Mesenchymal stem cell (in vitro differentiated cells and primary cell): ENCODE results near the gene TBC1D30. TPM values are rescaled to one million over a fixed set of nuclear protein-coding genes. Genes with fewer than 3 reads are reported as not detected.
A peak's percentile ranks its signal among the peaks of the same experiment; 100 is the strongest.
"Not testable (repeated sequence)": the region's sequence is repeated elsewhere in the genome, so short reads cannot be mapped to it uniquely, and the experiment has no call there.

Experiments
- DNase-seq: peaks from one replicate; pipeline ENCODE4 v3.0.0-alpha.2; 2013
- H2AFZ ChIP-seq: one replicate; pipeline ENCODE4 v1.6.1; 2013; ENCODE audit warnings: low read depth, mild to moderate bottlenecking, control low read depth, inconsistent platforms, low read length, moderate library complexity
- H2AK5ac ChIP-seq: 2 replicates; pipeline ENCODE4 v1.6.1; 2013; ENCODE audit warnings: low read length, moderate library complexity, mild to moderate bottlenecking, inconsistent platforms; ENCODE audit not compliant: severe bottlenecking
- H2BK120ac ChIP-seq: one replicate; pipeline ENCODE4 v1.6.1; 2013; ENCODE audit warnings: low read depth, mild to moderate bottlenecking, inconsistent platforms, low read length, moderate library complexity
- H2BK12ac ChIP-seq, 2 experiments: one replicate each; pipeline ENCODE4 v1.6.1; 2013; ENCODE audit warnings: inconsistent platforms in 2 of 2, low read length in 2 of 2, mild to moderate bottlenecking in 2 of 2, moderate library complexity in 2 of 2, control low read depth in 1 of 2
- H2BK15ac ChIP-seq: one replicate; pipeline ENCODE4 v1.6.1; 2013; ENCODE audit warnings: mild to moderate bottlenecking, low read depth, inconsistent platforms; ENCODE audit not compliant: poor library complexity, severe bottlenecking
- H2BK5ac ChIP-seq: 2 replicates; pipeline ENCODE4 v1.6.1; 2013; ENCODE audit warnings: low read depth, mild to moderate bottlenecking, low read length, control low read depth, inconsistent platforms; ENCODE audit not compliant: poor library complexity, severe bottlenecking
- H3K14ac ChIP-seq, 2 experiments: one replicate each; pipeline ENCODE4 v1.6.1; 2013; ENCODE audit warnings: inconsistent platforms in 2 of 2, low read length in 2 of 2, control low read depth in 1 of 2, mild to moderate bottlenecking in 1 of 2, moderate library complexity in 1 of 2
- H3K18ac ChIP-seq, 2 experiments: one replicate each; pipeline ENCODE4 v1.6.1; 2013; ENCODE audit warnings: inconsistent platforms in 2 of 2, low read length in 2 of 2, control low read depth in 1 of 2, low read depth in 1 of 2, mild to moderate bottlenecking in 1 of 2
- H3K23ac ChIP-seq, 2 experiments: one replicate each; pipeline ENCODE4 v1.6.1; 2013; ENCODE audit warnings: inconsistent platforms in 2 of 2, low read length in 2 of 2, mild to moderate bottlenecking in 2 of 2, moderate library complexity in 2 of 2, control low read depth in 1 of 2
- H3K27ac ChIP-seq: 2 replicates; pipeline ENCODE4 v1.5.1; 2013; ENCODE audit warnings: mild to moderate bottlenecking, moderate library complexity, low read length, control low read depth, inconsistent platforms; ENCODE audit not compliant: poor library complexity, severe bottlenecking
- H3K27me3 ChIP-seq, 2 experiments: 2 replicates each; pipeline versions ENCODE4 v1.6.1 to v1.7.0; 2013; ENCODE audit warnings: low read length in 2 of 2, mild to moderate bottlenecking in 2 of 2, moderate library complexity in 2 of 2, control low read depth in 1 of 2, inconsistent platforms in 1 of 2; ENCODE audit not compliant: control insufficient read depth in 1 of 2, insufficient read depth in 1 of 2
- H3K36me3 ChIP-seq, 2 experiments: 2 replicates each; pipeline versions ENCODE4 v1.6.1 to v1.7.0; 2013; ENCODE audit warnings: low read length in 2 of 2, control low read depth in 1 of 2, inconsistent platforms in 1 of 2, low read depth in 1 of 2, mild to moderate bottlenecking in 1 of 2; ENCODE audit not compliant: insufficient read depth in 2 of 2, control insufficient read depth in 1 of 2
- H3K4ac ChIP-seq, 2 experiments: one replicate each; pipeline ENCODE4 v1.6.1; 2013; ENCODE audit warnings: inconsistent platforms in 2 of 2, low read length in 2 of 2, mild to moderate bottlenecking in 2 of 2, moderate library complexity in 2 of 2, control low read depth in 1 of 2, low read depth in 1 of 2
- H3K4me1 ChIP-seq: 2 replicates; pipeline ENCODE4 v1.6.1; 2013; ENCODE audit warnings: low read depth, low read length, control low read depth; ENCODE audit not compliant: control insufficient read depth, insufficient read depth
- H3K4me2 ChIP-seq: 2 replicates; pipeline ENCODE4 v1.6.1; 2013; ENCODE audit warnings: low read length, mild to moderate bottlenecking, inconsistent platforms; ENCODE audit not compliant: poor library complexity, severe bottlenecking
- H3K4me3 ChIP-seq, 2 experiments: 2 replicates each; pipeline versions ENCODE4 v1.5.1 to v1.7.0; 2013; ENCODE audit warnings: low read length in 2 of 2, mild to moderate bottlenecking in 2 of 2, control low read depth in 1 of 2, low read depth in 1 of 2; ENCODE audit not compliant: insufficient read depth in 1 of 2
- H3K79me1 ChIP-seq: replicated peaks from 2 replicates; pipeline ENCODE4 v1.6.1; 2013; ENCODE audit warnings: mild to moderate bottlenecking, control low read depth, low read length, inconsistent platforms; ENCODE audit not compliant: poor library complexity, severe bottlenecking
- H3K9ac ChIP-seq: 2 replicates; pipeline ENCODE4 v1.7.0; 2013; ENCODE audit warnings: mild to moderate bottlenecking, low read length, moderate library complexity
- H3K9me3 ChIP-seq: 2 replicates; pipeline ENCODE4 v1.7.0; 2013; ENCODE audit warnings: mild to moderate bottlenecking, low read length; ENCODE audit not compliant: control insufficient read depth
- H4K8ac ChIP-seq: one replicate; pipeline ENCODE4 v1.6.1; 2013; ENCODE audit warnings: inconsistent platforms, mild to moderate bottlenecking, low read length, moderate library complexity
- H4K91ac ChIP-seq: one replicate; pipeline ENCODE4 v1.6.1; 2013; ENCODE audit warnings: mild to moderate bottlenecking, low read length, inconsistent platforms
- WGBS: methylation state at CpG from one replicate; pipeline ENCODE4 v1.1.7; 2013; ENCODE audit warnings: mixed read lengths; 5-methylcytosine and 5-hydroxymethylcytosine counted together
- polyA plus RNA-seq, 2 experiments: library from polyadenylated mRNA; stranded (reverse); fragments of 200-250 nt; gene quantifications; one replicate each; pipeline ENCODE4 v1.2.3, GENCODE V29; 2013

TBC1D30 gene
- 0.11 TPM for polyA plus RNA-seq (2013, experiment 1 of 2)
- polyA plus RNA-seq (2013, experiment 2 of 2) = 0.05 TPM

- H3K4me3 ChIP-seq = peak within 1 kb of the TSS; percentile 51 to 82
- H3K9me3 ChIP-seq = no peaks in the 10 kb centered on the region
- no peak within 1 kb of the TSS for H3K18ac ChIP-seq
- no peak within 1 kb of the TSS for H3K14ac ChIP-seq
- no peak within 1 kb of the TSS for H2AK5ac ChIP-seq
- no peak within 1 kb of the TSS for H4K8ac ChIP-seq
- peak; percentile 14 for DNase-seq
- H2BK120ac ChIP-seq = no peak within 1 kb of the TSS
- peak within 1 kb of the TSS; percentile 97 for H3K4me2 ChIP-seq
- no peaks in the 10 kb centered on the region for H3K79me1 ChIP-seq
- peaks cover 0 to 2% of the 10 kb centered on the region in 2 experiments for H3K36me3 ChIP-seq
- H3K9ac ChIP-seq = no peak within 1 kb of the TSS
- H4K91ac ChIP-seq = no peak within 1 kb of the TSS
- H3K4me1 ChIP-seq = peaks cover 19% of the 10 kb centered on the region
- H3K27me3 ChIP-seq = peaks cover 72% of the 10 kb centered on the region in 2 experiments
- H3K23ac ChIP-seq = peak within 1 kb of the TSS in 1 of 2 experiments; percentile 16
- no peak within 1 kb of the TSS for H2BK12ac ChIP-seq
- H2AFZ ChIP-seq = no peak within 1 kb of the TSS
- H3K4ac ChIP-seq = no peak within 1 kb of the TSS
- no peak within 1 kb of the TSS for H3K27ac ChIP-seq
- H2BK5ac ChIP-seq = no peak within 1 kb of the TSS
- no peak within 1 kb of the TSS for H2BK15ac ChIP-seq
- WGBS = under 1% methylated on average over 64 of the region's 69 CpGs
These were observed at the start of gene TBC1D30 for GRCh38 chr12:64824500-64825142. TBC1D30 (plus strand) TSS chr12:64824647; CDS start chr12:64824880, 233 bp downstream.

- not testable (repeated sequence) for H3K4me3 ChIP-seq, H2AK5ac ChIP-seq, H3K79me1 ChIP-seq, H3K23ac ChIP-seq, H3K36me3 ChIP-seq, H3K4me1 ChIP-seq, H2BK5ac ChIP-seq, H3K4ac ChIP-seq, H3K18ac ChIP-seq, H2BK15ac ChIP-seq, H3K4me2 ChIP-seq, H3K14ac ChIP-seq, H3K9ac ChIP-seq, H4K8ac ChIP-seq, DNase-seq, H4K91ac ChIP-seq, H2AFZ ChIP-seq, H2BK120ac ChIP-seq, H2BK12ac ChIP-seq, H3K27ac ChIP-seq
- peaks cover 22% of the 10 kb centered on the region for H3K9me3 ChIP-seq
- H3K27me3 ChIP-seq = peaks cover 24 to 28% of the 10 kb centered on the region in 2 experiments
These were observed 49.2 kb upstream of the TBC1D30 start for GRCh38 chr12:64775147-64775736.

DNA sequence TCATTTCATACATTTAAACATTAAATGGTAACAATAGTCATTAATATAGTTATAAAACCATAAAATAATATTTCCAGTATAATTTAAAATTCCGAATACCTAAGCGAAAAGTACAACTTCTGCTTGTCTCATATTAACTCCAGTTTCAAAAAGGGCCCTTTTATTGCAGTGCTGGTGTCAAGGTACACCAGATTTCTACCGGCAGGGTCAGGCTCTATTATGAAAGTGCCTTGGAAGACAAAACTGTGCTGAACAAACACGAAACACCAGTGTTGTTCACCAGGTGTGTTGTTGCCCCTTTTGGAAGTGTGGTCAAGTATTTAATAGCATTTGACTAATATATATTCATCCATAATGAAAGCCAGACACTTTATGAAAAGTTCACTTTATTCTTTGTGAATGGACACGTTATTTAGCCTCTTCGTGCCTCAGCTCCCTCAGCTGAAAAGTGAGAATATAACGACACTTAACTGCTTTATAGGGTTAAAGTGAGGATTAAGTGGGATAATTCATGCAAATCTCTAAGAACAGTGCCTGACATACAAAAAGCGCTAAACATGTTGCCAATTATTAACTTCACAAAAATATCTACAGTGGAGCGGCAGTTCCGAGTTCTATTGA, 45.0 kb upstream of the TBC1D30 start:
- Histone ChIP-seq H4K8ac (no peak overlapping the region), H2BK15ac (no peak overlapping the region), H4K91ac (no peak overlapping the region), H2BK12ac (no peak overlapping the region), H2BK5ac (no peak overlapping the region), H3K4me3 (no peak overlapping the region), H3K4me1 (peaks cover 11% of the 10 kb centered on the region), H2AK5ac (no peak overlapping the region), H3K9me3 (peaks cover 11% of the 10 kb centered on the region), H3K14ac (no peak overlapping the region), H3K4me2 (no peak overlapping the region), H3K79me1 (no peaks in the 10 kb centered on the region), H3K18ac (no peak overlapping the region), H3K27me3 (peaks cover 51 to 59% of the 10 kb centered on the region in 2 experiments), H2BK120ac (no peak overlapping the region), H3K4ac (no peak overlapping the region), H3K36me3 (no peaks in the 10 kb centered on the region), H3K27ac (no peak overlapping the region), H3K9ac (no peak overlapping the region), H2AFZ (no peak overlapping the region), H3K23ac (no peak overlapping the region)
- 95% methylated on average over 9 of the region's 10 CpGs for WGBS
- no peak for DNase-seq

GRCh38 chr12:64780132-64780530, 44.3 kb upstream of the TBC1D30 start:
- Histone ChIP-seq H3K27me3 (peaks cover 51 to 64% of the 10 kb centered on the region in 2 experiments), H3K18ac (peak overlapping the region in 1 of 2 experiments; percentile 64), H2BK12ac (no peak overlapping the region), H3K9ac (no peak overlapping the region), H3K14ac (no peak overlapping the region), H3K23ac (no peak overlapping the region), H3K4me3 (peak overlapping the region; percentile 50 to 65), H2AK5ac (no peak overlapping the region), H3K4me1 (peaks cover 11% of the 10 kb centered on the region), H2BK15ac (no peak overlapping the region), H3K9me3 (peaks cover 10% of the 10 kb centered on the region), H4K91ac (no peak overlapping the region), H2BK5ac (no peak overlapping the region), H4K8ac (no peak overlapping the region), H3K36me3 (no peaks in the 10 kb centered on the region), H2AFZ (no peak overlapping the region), H3K79me1 (no peaks in the 10 kb centered on the region), H3K4ac (no peak overlapping the region), H3K27ac (no peak overlapping the region), H2BK120ac (no peak overlapping the region), H3K4me2 (peak overlapping the region; percentile 80)
- 24% methylated on average over 15 of the region's 15 CpGs for WGBS
- DNase-seq = no peak
